Epithelial cell of proximal tubule (primary cell): ENCODE results near the gene CRYZ. TPM values are rescaled to one million over a fixed set of nuclear protein-coding genes. Genes with fewer than 3 reads are reported as not detected.

Source experiments
- DNase-seq: peaks from one replicate; pipeline ENCODE4 v3.0.0-alpha.2; 2011; ENCODE audit warnings: low read depth
- H3K4me3 ChIP-seq: 2 replicates; pipeline ENCODE4 v1.5.1; 2011; ENCODE audit warnings: low read depth, mild to moderate bottlenecking, low read length
- CTCF ChIP-seq: conservative IDR thresholded peaks from 2 replicates; pipeline ENCODE4 v1.5.1; 2012; ENCODE audit warnings: low read depth, mild to moderate bottlenecking, low read length
- total RNA-seq: library from RNA; depleted of rRNA; stranded (reverse); fragments of >200 nt; gene quantifications from 2 replicates; pipeline ENCODE4 v1.2.3, GENCODE V29; 2015

The CRYZ gene
- total RNA-seq, 1 donor from 2014 or later: 192 TPM

GRCh38 chr1:74714429-74715235 lies 18.2 kb downstream of the CRYZ start:
- no peak for DNase-seq
- no peak overlapping the region for H3K4me3 ChIP-seq
- no peak for TF ChIP-seq CTCF

- no peak overlapping the region for H3K4me3 ChIP-seq
- TF ChIP-seq CTCF: no peak
- no peak for DNase-seq
Measured at GRCh38 chr1:74713849-74714248, 19.0 kb downstream of the CRYZ start.

GRCh38 chr1:74712881-74713280 lies 20.0 kb downstream of the CRYZ start:
- no peak for TF ChIP-seq CTCF
- DNase-seq: no peak
- no peak overlapping the region for H3K4me3 ChIP-seq

GRCh38 chr1:74703386-74704182 lies 29.3 kb downstream of the CRYZ start:
- TF ChIP-seq CTCF: no peak
- no peak for DNase-seq
- H3K4me3 ChIP-seq: no peak overlapping the region

GRCh38 chr1:74699331-74699730 lies 33.5 kb downstream of the CRYZ start:
- no peak for TF ChIP-seq CTCF
- no peak overlapping the region for H3K4me3 ChIP-seq
- DNase-seq: no peak

- DNase-seq: no peak
- H3K4me3 ChIP-seq: no peak overlapping the region
- TF ChIP-seq CTCF: no peak
Measured at GRCh38 chr1:74697832-74698231, 35.0 kb downstream of the CRYZ start.
